Duodenal mucosa (tissue), 2 donors: Measurements from ENCODE around the gene ADCY5.

ENCODE experiments used
- H3K27ac ChIP-seq: one replicate; pipeline ENCODE4 v1.7.0; 2013; ENCODE audit warnings: low read depth, low read length
- H3K27me3 ChIP-seq, 2 donors: one replicate each; pipeline ENCODE4 v1.7.0; 2013; ENCODE audit warnings: low read length in 2 of 2, control low read depth in 1 of 2; ENCODE audit not compliant: insufficient read depth in 2 of 2, control insufficient read depth in 1 of 2
- H3K36me3 ChIP-seq, 2 donors: one replicate each; pipeline ENCODE4 v1.7.0; 2013; ENCODE audit warnings: low read length in 2 of 2, control low read depth in 1 of 2; ENCODE audit not compliant: insufficient read depth in 2 of 2, control insufficient read depth in 1 of 2
- H3K4me1 ChIP-seq, 2 donors: one replicate each; pipeline ENCODE4 v1.7.0; 2013; ENCODE audit warnings: low read length in 2 of 2, control low read depth in 1 of 2; ENCODE audit not compliant: insufficient read depth in 2 of 2, control insufficient read depth in 1 of 2
- H3K4me3 ChIP-seq, 2 donors: one replicate each; pipeline ENCODE4 v1.7.0; 2013; ENCODE audit warnings: low read length in 2 of 2, low read depth in 1 of 2
- H3K9ac ChIP-seq, 2 donors: one replicate each; pipeline ENCODE4 v1.7.0; 2013; ENCODE audit warnings: low read length in 2 of 2, low read depth in 1 of 2
- H3K9me3 ChIP-seq, 2 donors: one replicate each; pipeline ENCODE4 v1.7.0; 2013; ENCODE audit warnings: low read length in 2 of 2, control low read depth in 1 of 2; ENCODE audit not compliant: control insufficient read depth in 1 of 2

The ADCY5 gene

DNA sequence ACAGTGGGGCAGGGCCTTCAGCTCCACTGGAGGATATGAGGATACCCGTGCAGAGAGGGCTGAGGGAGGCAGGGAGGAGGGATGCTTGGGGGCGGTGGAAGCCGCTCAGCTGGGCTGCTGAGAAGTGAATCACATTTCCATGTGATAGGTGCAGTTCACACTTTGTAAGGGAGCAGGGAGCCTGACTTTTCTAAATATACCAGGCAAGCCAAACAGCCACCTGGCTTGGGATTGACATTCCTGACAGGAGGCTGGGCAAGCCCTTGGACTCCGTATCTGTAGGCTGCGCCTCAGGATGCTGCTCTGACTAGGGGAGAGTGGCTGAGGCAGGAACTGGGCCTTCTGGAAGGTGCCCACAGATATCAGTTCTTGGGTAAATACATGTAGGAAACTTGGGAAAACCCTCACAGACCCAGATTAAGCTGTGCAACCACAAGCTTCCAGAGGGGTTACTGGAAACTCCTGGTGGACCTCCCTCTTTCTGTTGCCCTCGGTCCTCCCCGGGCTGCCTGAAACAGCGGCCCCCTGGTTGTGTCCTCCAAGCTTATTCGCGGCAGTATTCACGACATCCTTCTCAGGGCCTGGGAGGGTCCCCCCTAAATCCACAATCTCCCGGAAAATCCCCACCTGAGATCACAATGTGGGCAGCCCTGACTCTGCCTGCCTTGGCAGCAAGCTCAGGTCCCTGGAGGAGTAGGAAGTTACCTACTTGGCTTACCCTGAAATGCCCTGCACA is 33.0 kb upstream of the ADCY5 start:
- H3K27ac ChIP-seq: no peak overlapping the region
- no peaks in the 10 kb centered on the region for H3K9me3 ChIP-seq
- no peaks in the 10 kb centered on the region for H3K36me3 ChIP-seq
- H3K4me1 ChIP-seq: no peaks in the 10 kb centered on the region
- H3K9ac ChIP-seq: no peak overlapping the region
- H3K4me3 ChIP-seq: no peak overlapping the region
- H3K27me3 ChIP-seq: no peaks in the 10 kb centered on the region

DNA sequence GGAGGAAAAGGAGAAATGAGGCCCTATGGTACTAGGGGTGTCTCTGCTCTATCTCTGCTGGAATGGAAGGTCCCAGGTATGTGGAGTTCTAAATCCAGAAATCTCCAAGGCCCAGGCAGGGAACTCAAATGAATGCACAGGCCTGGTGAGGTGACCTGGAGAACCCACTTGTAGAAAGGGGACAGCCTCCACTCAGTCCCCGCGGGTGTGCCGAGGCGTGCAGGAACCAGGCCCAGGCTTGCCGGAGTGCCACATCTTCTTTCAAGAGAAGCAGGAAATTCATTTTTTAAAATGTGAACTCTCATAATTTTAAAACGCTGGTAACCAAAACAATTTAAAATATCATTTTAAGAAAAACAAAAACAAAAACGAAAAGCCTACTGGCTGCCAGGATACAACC is 32.2 kb upstream of the ADCY5 start:
- Histone ChIP-seq H3K4me1 (no peaks in the 10 kb centered on the region), H3K27ac (no peak overlapping the region), H3K27me3 (no peaks in the 10 kb centered on the region), H3K9me3 (no peaks in the 10 kb centered on the region), H3K9ac (no peak overlapping the region), H3K4me3 (no peak overlapping the region), H3K36me3 (no peaks in the 10 kb centered on the region)

DNA sequence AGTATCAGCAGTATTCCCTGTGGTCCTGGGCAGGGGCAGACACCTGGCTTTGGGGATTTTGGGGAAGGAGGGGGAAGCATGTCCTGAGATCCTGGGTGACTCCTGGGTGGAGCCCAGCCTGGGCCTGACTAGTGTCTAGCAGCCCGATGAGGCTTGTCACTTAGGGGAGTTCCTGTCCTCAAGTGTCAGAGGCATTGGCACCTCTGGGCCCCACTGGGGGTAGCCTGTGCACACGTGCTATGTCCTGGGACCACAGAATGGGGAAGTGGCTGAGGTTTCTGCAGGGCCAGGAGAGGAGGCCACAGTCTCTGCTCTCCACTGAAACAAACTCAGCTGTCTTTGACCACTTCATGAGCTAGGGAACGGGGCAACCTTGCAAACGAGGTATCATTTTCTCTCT is 31.5 kb upstream of the ADCY5 start:
- no peak overlapping the region for H3K4me3 ChIP-seq
- H3K9ac ChIP-seq: no peak overlapping the region
- peaks cover 0 to 3% of the 10 kb centered on the region in 2 donors for H3K27me3 ChIP-seq
- H3K36me3 ChIP-seq: no peaks in the 10 kb centered on the region
- H3K27ac ChIP-seq: no peak overlapping the region
- no peaks in the 10 kb centered on the region for H3K4me1 ChIP-seq
- no peaks in the 10 kb centered on the region for H3K9me3 ChIP-seq

- Histone ChIP-seq H3K4me3 (no peak overlapping the region), H3K9ac (no peak overlapping the region), H3K4me1 (no peaks in the 10 kb centered on the region), H3K27ac (no peak overlapping the region), H3K36me3 (no peaks in the 10 kb centered on the region), H3K27me3 (peaks cover 0 to 3% of the 10 kb centered on the region in 2 donors), H3K9me3 (no peaks in the 10 kb centered on the region)
These were observed 31.0 kb upstream of the ADCY5 start for GRCh38 chr3:123479891-123480290.

DNA sequence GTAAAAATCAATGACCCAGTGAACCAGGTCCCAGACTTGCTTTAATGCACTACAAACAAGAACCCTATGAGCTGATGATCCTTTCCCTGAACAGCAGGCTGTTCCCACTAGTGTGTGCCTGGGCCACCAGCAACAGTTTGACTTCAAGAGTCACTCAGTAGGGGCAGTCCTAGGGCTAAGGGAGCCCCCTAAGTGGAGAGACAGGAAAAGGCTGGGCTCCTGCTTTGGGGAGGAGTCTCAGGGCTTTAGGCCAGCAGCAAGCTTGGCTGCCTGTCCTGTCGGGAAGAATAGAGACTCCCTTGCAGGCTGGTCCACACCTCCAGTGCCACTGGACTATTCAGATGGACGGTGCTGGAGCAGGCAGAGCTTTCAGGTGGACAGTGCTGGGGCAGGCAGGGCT is 29.4 kb upstream of the ADCY5 start:
- no peak overlapping the region for H3K27ac ChIP-seq
- peaks cover 0 to 3% of the 10 kb centered on the region in 2 donors for H3K27me3 ChIP-seq
- H3K36me3 ChIP-seq: no peaks in the 10 kb centered on the region
- no peak overlapping the region for H3K4me3 ChIP-seq
- H3K9ac ChIP-seq: no peak overlapping the region
- H3K9me3 ChIP-seq: no peaks in the 10 kb centered on the region
- H3K4me1 ChIP-seq: no peaks in the 10 kb centered on the region

DNA sequence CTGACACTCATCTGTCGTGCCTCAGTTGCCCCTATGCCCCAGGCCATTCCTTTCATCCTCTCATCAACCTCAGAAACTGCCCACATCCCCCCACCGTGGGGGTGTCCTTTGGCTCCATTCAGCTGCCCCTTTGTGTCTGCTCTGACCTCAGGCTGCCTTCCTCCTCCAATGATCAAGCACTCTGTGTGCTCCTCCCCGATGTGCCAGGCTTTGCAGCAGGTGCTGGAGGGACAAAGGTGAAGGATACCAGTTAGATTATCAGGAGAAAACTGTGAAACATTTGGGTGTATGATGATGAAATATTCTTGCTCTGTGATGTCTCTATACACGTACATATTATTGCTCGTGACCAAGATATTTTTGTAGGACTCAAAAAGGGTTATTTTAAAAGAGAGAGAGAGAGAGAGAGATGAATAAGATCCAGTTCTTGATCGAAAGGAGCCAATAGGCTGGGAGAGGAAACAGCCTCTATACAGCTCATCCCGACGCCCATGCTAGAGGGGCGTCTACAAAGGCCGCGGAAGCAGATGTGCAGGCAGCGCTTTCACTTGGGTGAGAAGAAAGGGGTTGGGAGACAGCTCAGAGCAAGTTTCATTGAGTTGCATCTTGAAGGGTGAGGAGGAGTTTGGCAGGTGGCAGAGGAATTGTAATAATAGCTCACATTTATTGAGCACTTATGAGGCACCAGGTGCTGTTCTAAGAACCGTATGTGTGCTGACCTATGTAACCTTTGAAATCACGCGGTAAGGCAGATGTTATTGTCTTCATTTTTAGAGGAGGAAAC is 28.3 kb upstream of the ADCY5 start:
- Histone ChIP-seq H3K4me3 (no peak overlapping the region), H3K27ac (no peak overlapping the region), H3K9ac (no peak overlapping the region), H3K27me3 (peaks cover 0 to 3% of the 10 kb centered on the region in 2 donors), H3K36me3 (no peaks in the 10 kb centered on the region), H3K4me1 (no peaks in the 10 kb centered on the region), H3K9me3 (no peaks in the 10 kb centered on the region)

DNA sequence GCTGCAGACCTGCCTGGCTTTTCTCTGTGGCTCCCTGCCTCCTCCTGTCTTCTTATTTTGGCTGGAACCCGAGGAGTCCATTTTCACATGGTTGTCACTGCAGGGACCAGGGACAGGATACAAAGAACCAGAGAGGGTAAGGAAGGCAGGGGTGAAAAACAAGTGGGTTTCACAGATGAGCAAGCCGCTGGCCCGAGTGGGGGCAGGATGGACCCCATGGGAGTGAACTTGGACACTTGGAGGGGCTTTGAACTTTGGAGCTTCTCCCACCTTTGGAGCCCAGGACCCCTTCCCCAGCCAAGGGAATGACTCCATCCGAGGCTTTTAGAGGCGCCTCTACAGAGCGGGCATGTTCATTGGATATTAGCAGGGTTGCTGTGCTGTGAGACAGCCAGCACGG is 26.9 kb upstream of the ADCY5 start:
- no peaks in the 10 kb centered on the region for H3K36me3 ChIP-seq
- no peak overlapping the region for H3K27ac ChIP-seq
- no peaks in the 10 kb centered on the region for H3K4me1 ChIP-seq
- no peak overlapping the region for H3K4me3 ChIP-seq
- no peaks in the 10 kb centered on the region for H3K9me3 ChIP-seq
- no peak overlapping the region for H3K9ac ChIP-seq
- peaks cover 0 to 3% of the 10 kb centered on the region in 2 donors for H3K27me3 ChIP-seq

DNA sequence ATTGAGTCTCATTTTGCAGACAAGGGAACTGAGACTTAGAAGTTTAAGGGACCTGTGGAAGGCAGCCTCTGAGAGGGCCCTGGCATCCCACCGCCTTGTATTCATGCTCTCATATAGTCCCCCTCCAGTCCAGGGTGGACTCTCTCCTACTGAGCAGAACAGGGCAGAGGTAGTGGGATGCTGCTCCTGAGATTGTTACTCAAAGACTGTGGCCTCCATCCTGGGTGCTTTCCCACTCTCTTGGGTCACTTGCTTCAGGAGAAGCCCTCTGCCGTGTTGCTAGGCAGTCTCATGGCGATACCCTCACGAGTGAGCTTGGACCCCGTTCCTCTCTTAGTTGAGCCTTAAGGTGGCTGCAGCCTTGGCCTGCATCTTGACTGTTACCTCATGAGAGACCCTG is 22.2 kb upstream of the ADCY5 start:
- H3K9ac ChIP-seq: no peak overlapping the region
- no peak overlapping the region for H3K4me3 ChIP-seq
- H3K27ac ChIP-seq: no peak overlapping the region
- H3K9me3 ChIP-seq: no peaks in the 10 kb centered on the region
- no peaks in the 10 kb centered on the region for H3K36me3 ChIP-seq
- H3K4me1 ChIP-seq: no peaks in the 10 kb centered on the region
- peaks cover 0 to 5% of the 10 kb centered on the region in 2 donors for H3K27me3 ChIP-seq

DNA sequence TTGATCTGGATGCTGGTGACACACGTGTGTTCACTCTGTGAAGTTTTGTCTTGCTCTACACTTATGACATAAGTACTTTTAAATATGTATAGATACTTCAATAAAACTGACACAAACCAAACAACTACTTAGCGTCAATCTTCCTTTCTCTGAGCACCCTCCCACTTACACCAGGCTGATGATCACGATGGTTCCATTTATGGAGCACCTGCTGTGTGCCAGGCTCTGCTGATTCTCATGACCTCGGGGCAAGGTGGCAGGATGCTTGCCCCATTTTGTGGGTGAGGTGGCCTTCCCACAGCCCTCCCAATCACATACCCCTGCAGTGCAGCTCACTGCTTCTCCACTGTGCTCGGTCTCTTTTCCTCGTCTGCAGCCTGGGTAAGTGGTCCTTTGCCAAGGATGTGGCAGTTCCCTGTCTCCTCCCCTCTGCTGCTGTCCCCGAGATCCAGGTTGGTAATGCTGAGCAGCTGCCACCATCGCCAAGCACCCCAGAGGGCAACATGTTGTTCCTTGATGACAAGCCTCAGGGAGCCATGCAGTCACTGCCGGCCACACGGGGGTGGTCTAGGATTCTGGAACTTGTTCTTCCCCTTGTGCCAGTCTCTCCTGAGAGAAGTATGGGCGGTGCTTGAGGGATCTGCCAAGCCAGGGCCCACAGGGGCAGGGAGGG is 20.6 kb upstream of the ADCY5 start:
- no peaks in the 10 kb centered on the region for H3K4me1 ChIP-seq
- no peaks in the 10 kb centered on the region for H3K9me3 ChIP-seq
- no peak overlapping the region for H3K27ac ChIP-seq
- no peak overlapping the region for H3K4me3 ChIP-seq
- no peak overlapping the region for H3K9ac ChIP-seq
- H3K36me3 ChIP-seq: no peaks in the 10 kb centered on the region
- peaks cover 0 to 2% of the 10 kb centered on the region in 2 donors for H3K27me3 ChIP-seq

GRCh38 chr3:123467046-123467445 is 18.2 kb upstream of the ADCY5 start:
- H3K27ac ChIP-seq: no peak overlapping the region
- no peak overlapping the region for H3K9ac ChIP-seq
- H3K9me3 ChIP-seq: no peaks in the 10 kb centered on the region
- no peak overlapping the region for H3K4me3 ChIP-seq
- H3K27me3 ChIP-seq: peaks cover 0 to 2% of the 10 kb centered on the region in 2 donors
- no peaks in the 10 kb centered on the region for H3K36me3 ChIP-seq
- H3K4me1 ChIP-seq: no peaks in the 10 kb centered on the region
